GM12801 (cell line): ENCODE measurements around the gene ITIH5.

ENCODE experiments used
- TF ChIP-seq, protein P1 (sequence below): IDR thresholded peaks from one replicate; pipeline ENCODE4 v1.5.1; 2011; ENCODE audit warnings: control low read depth; ENCODE audit not compliant: insufficient read length; ENCODE audit errors: extremely low read depth

ITIH5 gene

DNA sequence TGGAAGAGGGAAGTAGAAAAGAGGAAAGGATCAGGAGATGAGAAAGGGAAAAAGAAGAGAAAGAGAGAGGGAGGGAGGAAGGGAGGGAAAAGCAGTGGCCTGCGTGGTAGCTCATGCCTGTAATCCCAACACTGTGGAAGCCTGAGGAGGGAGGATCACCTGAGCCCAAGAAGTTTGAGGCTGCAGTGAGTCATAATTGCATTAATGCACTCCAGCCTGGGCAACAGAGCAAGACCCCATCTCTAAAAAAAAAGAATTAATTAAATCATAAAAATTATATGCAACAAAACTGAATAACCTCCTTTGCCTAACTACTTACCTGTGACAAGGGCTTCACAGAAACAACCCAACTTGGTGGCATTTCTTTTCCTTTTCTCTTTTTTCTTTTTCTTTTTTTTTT, 148.1 kb downstream of the ITIH5 start:
- TF ChIP-seq, protein P1, sequence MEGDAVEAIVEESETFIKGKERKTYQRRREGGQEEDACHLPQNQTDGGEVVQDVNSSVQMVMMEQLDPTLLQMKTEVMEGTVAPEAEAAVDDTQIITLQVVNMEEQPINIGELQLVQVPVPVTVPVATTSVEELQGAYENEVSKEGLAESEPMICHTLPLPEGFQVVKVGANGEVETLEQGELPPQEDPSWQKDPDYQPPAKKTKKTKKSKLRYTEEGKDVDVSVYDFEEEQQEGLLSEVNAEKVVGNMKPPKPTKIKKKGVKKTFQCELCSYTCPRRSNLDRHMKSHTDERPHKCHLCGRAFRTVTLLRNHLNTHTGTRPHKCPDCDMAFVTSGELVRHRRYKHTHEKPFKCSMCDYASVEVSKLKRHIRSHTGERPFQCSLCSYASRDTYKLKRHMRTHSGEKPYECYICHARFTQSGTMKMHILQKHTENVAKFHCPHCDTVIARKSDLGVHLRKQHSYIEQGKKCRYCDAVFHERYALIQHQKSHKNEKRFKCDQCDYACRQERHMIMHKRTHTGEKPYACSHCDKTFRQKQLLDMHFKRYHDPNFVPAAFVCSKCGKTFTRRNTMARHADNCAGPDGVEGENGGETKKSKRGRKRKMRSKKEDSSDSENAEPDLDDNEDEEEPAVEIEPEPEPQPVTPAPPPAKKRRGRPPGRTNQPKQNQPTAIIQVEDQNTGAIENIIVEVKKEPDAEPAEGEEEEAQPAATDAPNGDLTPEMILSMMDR, result no peak

DNA sequence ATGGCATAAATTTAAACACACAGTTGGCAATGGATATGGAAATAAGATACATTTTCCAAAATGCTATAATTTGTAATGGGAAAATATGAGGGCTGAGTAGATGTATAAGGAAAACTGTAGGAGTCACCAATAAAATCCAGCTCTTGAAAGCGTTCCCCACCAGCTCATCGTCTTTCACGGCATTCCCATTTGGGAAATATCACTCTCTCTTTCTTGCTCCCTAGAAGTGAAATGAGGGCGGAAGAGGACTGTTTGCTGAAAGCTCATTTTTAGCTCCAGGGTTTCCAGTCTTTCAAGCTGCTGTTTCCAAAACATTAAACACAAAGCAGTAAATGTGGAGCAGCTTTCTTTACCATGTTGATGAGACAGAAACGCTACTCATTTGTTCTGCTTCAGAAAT, 151.3 kb downstream of the ITIH5 start:
- TF ChIP-seq, protein P1, result no peak

DNA sequence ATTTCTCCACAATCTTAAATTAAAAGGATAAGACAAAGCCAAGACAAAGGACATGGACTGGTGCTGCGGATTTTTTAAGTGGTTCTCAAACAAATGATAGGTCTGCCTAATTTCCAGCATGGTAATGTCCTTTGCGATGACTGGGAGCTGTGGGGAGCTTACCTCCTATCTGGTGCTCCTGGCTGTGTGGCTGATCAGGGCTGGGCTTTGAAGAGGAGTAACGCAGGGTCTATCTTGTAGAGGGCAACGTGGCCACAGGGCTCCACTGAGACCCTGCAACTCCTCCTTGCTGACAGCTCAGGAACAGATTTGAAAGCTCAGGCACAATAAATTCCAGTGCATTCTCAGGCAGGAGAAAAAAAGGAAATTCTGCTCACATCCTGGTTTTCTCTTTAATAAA, 152.8 kb downstream of the ITIH5 start:
- TF ChIP-seq, protein P1, result no peak

DNA sequence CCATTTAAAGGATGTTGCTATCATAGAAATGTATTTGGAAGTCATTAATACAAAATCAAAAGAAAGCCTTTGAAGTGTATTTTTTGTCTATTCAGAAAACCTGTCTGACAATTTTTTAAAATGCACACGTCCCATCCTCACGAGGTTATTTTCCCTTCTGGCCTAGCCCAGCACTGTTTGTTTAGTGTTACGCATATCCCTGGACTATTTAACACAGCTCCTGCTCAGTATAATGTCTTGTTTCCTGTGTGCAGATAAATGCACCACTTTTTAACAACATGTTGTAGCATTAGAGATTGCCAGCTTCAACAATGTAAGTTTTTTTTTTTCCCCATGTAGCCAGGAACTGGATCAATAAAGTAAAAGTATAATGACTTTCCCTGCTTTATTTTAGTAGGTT, 153.3 kb downstream of the ITIH5 start:
- TF ChIP-seq, protein P1, result no peak

DNA sequence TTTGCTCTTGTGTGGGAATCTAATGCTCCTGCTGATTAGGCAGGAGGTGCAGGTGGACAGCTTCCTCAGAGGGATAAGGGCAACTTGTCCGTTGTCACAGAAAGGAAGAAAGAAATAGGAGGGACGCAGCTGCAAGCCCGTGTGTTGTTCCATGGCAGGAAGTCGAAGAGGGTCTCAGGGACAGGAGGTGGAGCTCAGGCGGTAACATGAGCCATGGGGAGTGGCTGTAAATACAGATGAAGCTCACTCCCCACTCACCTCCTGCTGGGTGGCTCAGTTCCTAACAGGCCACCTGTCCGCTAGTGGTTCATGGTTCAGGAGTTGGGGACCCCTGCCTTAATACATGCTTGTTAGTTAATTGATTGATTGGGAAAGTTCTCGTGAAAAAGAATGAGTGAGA, 154.3 kb downstream of the ITIH5 start:
- TF ChIP-seq, protein P1, result no peak

DNA sequence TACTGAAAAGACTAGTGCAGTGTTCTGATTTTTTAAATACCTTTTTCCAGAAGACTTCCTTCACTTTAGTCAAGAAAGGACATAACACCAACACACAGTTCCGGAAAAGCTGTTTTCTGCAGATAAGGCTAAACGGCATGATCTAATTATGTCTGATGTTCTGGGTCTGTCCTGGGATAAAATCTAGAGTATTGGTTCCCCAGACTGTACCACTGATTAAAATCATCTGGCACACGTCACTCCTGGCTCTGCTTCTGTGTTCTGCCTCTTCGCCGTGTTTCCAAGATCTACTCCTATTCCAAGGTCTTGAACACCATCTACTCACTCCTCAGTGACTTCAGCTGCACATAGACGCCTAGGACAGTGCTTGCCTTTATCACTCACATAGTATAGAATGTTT, 155.2 kb downstream of the ITIH5 start:
- TF ChIP-seq, protein P1, result no peak
